GM18951 (cell line): ENCODE measurements around the gene ROBO1.

ENCODE experiments used
- POLR2A ChIP-seq: IDR thresholded peaks from 4 replicates; pipeline ENCODE4 v1.6.1; 2011; ENCODE audit warnings: mild to moderate bottlenecking; ENCODE audit not compliant: insufficient read length, insufficient read depth; ENCODE audit errors: extremely low read depth
- in situ Hi-C: fragments of 300-500 bp; cut with MboI; formaldehyde crosslinking; loops from one replicate; pipeline ENCODE4 v1.12.0; 2022; ENCODE audit warnings: low sequenced_read_pairs, mixed read lengths, inconsistent platforms; ENCODE audit not compliant: unreplicated experiment

Gene ROBO1

DNA sequence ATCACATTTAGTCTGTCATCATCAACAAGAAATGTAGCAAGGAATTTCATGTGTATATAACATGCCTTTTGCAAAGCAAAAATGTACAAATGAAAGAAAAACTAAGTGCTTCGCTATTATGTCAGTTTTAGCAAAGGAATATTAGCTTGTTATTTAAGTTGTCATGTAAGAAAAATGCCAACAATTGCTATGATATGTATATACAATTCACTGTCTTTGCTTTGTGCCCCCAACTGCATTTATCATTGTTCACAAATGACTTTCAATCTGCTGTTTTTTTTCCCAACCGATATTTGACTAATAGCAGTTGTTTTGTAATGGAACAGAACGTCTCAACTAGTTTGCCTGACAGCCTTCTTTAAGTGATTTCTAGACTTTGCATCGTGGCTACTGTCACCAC lies 207.1 kb downstream of the ROBO1 start:
- in situ Hi-C loops, result no loop called here
- TF ChIP-seq POLR2A, result no peak

GRCh38 chr3:79558943-79559342 lies 208.9 kb downstream of the ROBO1 start:
- in situ Hi-C loops, result no loop called here
- no peak for TF ChIP-seq POLR2A

GRCh38 chr3:79555655-79556054 lies 212.1 kb downstream of the ROBO1 start:
- in situ Hi-C loops, result no loop called here
- no peak for TF ChIP-seq POLR2A

- in situ Hi-C loops, result no loop called here
- TF ChIP-seq POLR2A, result no peak
Measured at GRCh38 chr3:79551997-79552396, 215.8 kb downstream of the ROBO1 start.

- in situ Hi-C loops, result no loop called here
- no peak for TF ChIP-seq POLR2A
Measured at GRCh38 chr3:79551321-79551892, 216.4 kb downstream of the ROBO1 start.

GRCh38 chr3:79543218-79543982 lies 224.4 kb downstream of the ROBO1 start:
- in situ Hi-C loops, result no loop called here
- TF ChIP-seq POLR2A, result no peak

- TF ChIP-seq POLR2A, result no peak
- in situ Hi-C loops, result no loop called here
Measured at GRCh38 chr3:79534727-79535126, 233.1 kb downstream of the ROBO1 start.

- in situ Hi-C loops, result no loop called here
- no peak for TF ChIP-seq POLR2A
Measured at GRCh38 chr3:79531566-79532295, 236.1 kb downstream of the ROBO1 start.

DNA sequence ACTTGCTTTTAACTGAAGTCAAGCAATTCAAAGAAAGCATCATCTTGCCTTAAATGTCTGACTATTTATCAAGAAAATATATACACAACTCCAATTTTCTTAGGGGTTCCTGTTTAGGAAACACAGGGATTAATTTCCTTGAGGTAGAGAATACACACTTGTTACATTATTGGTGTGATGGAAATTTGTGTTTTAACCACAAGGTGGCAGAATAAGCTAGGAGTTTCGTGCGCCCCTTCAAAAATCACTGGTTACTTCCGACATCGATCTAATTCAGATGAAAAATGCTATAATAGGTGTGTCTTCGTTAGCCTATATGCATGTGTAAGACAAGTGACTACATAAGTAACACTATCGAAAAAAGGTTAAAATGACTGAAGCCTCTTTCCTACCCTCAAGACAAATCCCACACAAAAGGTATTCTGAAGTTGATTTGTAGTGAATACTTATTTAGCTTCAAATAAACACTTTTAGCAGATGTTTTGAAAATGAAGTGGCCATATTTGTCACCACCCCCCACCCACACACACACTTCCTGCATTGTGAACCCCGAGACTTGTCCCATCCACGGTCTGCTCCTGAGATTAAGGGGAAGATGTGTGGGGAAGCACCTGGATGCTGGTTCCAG lies 246.5 kb downstream of the ROBO1 start:
- TF ChIP-seq POLR2A, result no peak
- in situ Hi-C loops, result no loop called here

DNA sequence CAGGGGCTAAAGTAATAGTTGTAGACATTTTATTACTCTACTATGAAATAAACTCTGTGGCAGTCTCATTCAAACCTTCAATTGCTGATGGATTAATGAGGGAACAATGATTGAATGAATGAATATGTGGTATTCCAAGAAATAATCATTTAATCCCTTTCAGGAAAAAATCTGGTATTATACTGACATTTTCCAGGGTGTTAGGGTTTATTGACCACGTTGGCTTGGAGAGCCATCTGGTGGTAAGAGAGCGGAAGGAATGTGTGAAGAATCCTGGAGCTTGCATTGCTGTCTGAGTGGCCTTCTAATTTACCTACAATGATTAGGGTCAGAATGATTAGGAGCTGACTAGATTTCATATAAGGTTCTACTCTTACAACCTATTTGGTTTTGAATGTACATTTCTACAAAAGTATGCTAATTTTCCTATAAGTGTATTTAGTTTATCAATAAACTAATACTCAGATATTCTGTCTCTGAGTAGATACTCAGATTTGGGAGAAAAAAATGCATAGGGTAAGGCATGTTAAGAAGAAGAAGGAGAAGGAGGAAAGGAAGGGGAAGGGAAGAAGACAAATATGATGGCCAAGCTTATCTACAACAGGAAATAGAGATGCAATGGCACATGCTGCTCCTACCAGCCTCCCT lies 249.9 kb downstream of the ROBO1 start:
- TF ChIP-seq POLR2A, result no peak
- in situ Hi-C loops, result no loop called here

- in situ Hi-C loops, result no loop called here
- no peak for TF ChIP-seq POLR2A
Measured at GRCh38 chr3:79516795-79517194, 251.0 kb downstream of the ROBO1 start.

DNA sequence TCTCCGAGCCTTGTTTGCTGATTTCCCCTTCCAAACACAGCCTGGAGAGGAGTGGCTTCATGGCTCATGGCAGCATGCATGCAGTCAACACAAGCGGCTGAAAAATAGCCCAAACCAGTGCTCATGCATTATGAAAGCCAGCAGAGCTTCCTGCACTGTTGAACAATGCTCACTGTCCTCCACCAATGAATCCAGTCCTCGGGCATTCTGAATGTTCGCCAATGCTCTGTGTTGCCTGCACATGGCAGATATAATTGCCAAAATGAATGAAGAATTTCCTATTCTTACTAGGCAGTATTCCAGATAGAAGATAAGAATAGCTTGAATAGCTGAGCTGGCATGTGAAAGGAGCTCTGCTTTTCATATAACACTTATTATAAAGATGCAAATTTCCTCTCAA lies 252.7 kb downstream of the ROBO1 start:
- in situ Hi-C loops, result no loop called here
- TF ChIP-seq POLR2A, result no peak

- in situ Hi-C loops, result no loop called here
Measured at GRCh38 chr3:79514069-79514468, 253.7 kb downstream of the ROBO1 start.

More at GRCh38 chr3:79514069-79514468, 253.7 kb downstream of the ROBO1 start:
- no peak for TF ChIP-seq POLR2A
